Left renal cortex interstitium (tissue), 4 donors: ENCODE data around the gene GRK7. TPM values are rescaled to one million over a fixed set of nuclear protein-coding genes. Genes with fewer than 3 reads are reported as not detected.
"Not testable (repeated sequence)": the region's sequence is repeated elsewhere in the genome, so short reads cannot be mapped to it uniquely, and the experiment has no call there.

ENCODE experiments used
- DNase-seq, 4 donors: peaks; one replicate each; pipeline ENCODE4 v3.0.0-alpha.2; 2013; ENCODE audit warnings: low read depth in 4 of 4, low spot score in 2 of 4, missing footprints in 1 of 4
- polyA plus RNA-seq, 4 donors: library from polyadenylated mRNA; unstranded; fragments of 120-200 nt; gene quantifications; one replicate each; pipeline ENCODE4 v1.2.1, GENCODE V29; 2013; ENCODE audit not compliant: insufficient read length in 4 of 4

The GRK7 gene
- polyA plus RNA-seq, 4 donors = 0.08 to 0.18 (median 0.13) TPM; not detected in 1

DNA sequence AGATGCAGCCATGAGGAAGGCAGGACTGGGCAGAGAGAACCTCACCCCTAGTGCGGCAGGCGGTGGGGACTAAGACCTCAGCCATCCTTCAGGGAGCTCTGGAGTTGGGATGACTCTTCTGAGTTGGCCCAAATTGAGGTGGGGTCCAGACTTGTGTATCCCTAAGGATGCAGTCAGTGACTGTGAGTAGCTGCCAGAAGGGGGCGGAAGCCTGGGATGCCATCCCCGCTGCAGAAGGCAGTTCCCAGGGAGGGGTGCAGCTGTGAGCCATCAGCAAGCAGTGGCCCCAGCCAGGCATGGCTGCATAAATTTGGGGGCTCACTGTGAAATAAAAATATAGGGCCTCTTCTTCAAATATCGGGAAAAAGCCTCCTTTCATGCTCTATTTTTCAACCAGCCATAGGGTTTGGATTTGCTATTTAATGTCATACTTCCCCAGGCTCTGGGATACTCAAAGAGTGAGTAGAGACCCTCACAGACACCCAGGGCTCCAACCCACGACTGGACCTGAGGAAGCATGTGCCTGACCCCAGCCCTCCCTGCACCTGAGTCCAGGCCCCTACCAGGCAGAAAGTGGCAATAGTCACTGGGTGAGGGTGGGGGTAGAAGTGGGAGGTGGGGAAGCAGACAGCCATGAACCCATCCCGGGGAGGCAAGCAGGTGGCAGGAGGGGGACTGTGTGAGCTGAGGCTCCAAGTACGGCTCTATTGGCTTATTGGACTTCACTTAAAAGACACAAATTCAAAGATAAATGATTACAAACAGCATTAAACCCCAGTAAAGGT is 30.5 kb downstream of the GRK7 start:
- DNase-seq = no peak

DNA sequence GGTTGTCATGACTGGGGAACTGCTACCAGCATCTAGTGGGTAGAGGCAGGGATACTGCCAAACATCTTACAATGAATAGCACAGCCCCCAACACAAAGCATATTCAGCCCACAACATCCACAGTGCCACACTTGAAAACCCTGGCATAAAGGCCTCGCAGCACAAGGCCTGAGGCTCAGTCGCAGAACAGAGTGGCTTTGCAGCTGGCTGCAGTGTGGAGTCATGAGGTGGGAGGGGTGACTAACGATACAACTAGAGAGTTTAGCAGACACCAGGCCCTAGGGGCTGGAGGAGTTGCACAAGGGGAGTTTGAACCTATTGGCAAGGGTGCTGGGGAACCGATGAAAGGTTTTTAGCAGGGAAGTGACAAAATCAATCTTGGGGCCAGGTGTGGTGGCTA is 32.1 kb downstream of the GRK7 start:
- no peak for DNase-seq

DNA sequence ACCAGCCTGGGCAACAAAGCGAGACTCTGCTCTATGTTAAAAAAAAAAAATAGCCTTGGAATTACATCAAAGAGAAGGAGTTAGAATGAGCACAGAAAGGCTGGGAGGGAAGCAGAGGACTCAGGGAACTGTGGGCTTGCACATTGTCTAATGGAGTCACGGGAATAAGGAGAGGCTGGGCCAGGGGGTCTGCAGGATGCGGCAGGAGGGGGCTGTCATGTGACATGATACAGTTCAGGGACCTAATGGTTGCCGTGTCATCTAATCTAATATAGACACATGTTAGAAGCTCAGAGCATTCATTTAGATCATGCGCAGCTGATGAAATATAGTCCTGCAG is 32.5 kb downstream of the GRK7 start:
- no peak for DNase-seq

DNA sequence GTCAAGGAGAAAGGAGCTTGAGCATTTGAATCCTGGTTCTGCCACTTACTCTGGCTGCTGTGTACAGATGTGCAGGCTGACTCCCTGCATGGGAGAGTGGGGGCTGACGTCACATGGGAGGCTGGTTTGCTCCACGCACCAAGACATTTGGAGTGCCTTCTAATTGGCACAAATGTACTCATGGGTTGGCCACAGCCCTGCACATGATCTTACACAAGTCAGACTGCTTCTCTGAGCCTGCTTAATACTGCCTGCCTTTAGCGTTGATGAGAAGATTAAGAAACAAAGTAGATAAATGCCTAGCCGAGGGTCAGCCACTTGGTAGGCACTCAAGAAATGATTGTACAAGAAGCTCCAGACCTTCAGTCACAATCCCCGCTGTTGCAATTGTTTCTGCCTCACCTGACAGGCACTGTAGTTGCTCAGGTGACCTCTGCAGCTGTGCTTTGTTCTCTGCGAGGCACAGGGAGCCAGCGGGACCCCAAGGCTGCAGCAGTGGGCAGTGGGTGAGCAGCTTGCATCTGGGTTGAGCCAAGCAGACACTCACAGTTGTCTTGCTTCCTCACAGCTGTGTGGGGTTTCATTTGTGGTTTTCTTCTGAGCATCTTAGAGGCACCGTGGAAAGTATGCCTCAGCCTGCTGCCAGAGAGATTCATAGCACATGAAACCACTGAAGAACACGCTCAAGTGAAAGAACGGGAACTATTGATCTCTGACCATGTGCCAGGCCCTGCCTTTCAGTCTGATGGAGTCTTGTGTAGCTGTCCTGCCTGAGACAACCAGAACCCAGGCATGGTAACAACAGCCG is 33.1 kb downstream of the GRK7 start:
- DNase-seq = no peak

GRCh38 chr3:141796889-141797781 is 33.9 kb downstream of the GRK7 start:
- peak; percentile 52 to 74 (median 64) for DNase-seq

- DNase-seq = no peak
Observed at GRCh38 chr3:141797819-141798447, 34.7 kb downstream of the GRK7 start.

DNA sequence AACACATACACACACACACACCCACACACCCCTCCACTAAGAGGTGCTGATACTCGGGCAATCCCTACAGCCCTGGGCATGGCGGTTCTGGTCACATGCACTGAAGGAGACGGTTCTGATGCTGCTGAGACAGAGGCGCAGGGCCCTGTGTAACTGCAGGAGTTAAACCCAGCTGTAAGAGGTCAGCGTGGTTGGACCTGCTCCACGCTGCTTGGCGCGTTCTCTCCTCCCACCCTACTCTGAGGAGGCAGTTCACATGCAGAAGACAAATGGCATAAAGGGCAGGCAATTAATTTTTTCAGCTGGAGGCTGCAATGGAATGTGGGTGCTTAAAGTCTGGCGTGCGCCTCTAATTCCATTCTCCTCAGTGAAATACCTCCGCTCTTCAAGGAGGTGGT is 35.2 kb downstream of the GRK7 start:
- DNase-seq = peak in 1 of 4 donors; percentile 15

- DNase-seq = no peak
Observed at GRCh38 chr3:141802316-141803077, 39.3 kb downstream of the GRK7 start.

GRCh38 chr3:141803538-141803937 is 40.3 kb downstream of the GRK7 start:
- not testable (repeated sequence) for DNase-seq

GRCh38 chr3:141804447-141804777 is 41.2 kb downstream of the GRK7 start:
- DNase-seq = no peak

DNA sequence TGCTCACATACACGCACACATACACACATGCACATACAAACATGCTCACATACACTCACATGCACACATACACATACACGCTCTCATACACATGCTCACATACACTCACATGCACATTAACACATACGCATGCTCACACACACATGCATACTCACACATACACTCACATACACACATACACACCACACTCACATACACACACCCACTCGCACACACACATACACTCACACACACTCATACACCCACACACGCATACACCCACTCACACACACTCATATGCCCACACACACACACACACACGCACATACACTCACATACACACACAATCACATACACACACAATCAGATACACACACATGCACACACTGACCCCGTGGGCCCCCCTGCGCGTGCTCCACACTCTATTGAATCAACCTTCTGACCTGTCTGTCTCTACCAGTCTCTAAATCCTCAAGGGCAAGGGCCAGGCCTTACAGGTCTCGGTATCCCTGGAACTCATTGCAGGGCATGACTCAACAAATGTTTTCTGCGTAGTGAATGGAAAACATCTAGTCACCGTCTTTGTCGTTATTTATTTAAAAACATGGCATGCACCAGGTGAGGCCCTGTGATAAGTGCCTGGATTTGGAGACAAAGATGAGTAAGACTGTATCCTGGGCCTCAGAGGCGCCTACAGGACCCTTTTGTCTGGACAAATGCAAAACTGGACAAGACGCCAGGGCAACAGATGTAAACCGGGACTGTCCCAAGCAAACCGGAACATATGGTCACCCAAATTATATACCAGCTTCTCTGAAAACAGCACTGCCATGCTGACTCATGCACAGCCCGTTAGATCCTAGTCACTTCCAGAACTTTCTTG is 41.8 kb downstream of the GRK7 start:
- DNase-seq = no peak

GRCh38 chr3:141807277-141808033 is 44.2 kb downstream of the GRK7 start:
- DNase-seq = no peak

GRCh38 chr3:141808586-141808985 is 45.4 kb downstream of the GRK7 start:
- DNase-seq = no peak

DNA sequence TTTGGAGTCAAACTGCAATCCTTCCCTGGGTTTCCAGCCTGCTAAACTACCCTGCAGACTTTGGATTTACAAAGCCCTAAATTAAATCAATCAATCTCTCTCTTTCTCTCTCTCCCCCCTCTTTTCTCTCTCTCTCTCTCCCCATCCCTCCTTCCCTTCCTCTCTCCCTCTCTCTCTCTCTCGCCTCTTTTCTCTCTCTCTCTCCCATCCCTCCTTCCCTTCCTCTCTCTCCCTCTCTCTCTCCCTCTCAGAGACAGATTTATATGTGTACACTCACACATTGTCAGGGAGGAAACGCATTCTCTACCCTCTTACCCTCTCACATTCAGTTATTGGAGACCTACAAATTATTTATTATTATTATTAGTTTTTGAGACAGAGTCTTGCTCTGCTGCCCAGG is 47.0 kb downstream of the GRK7 start:
- DNase-seq = no peak

DNA sequence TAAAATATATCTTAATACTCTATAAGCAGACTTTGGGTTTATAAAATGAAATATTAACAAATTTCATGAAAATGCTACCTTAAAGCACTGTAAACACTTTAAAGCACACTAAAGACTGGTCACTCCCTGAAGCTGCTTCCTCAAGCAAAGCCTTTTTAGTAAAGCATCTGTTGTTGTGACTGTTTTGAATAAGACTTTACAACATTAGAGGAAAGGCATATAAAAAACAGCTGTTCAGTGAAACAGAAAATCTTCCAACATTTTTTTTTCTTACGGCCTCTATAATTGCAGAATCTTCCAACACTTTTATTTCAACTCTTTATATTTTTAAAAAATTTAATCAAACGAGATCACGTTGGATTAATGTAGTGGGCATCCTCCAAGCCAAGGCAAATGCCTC is 48.1 kb downstream of the GRK7 start:
- no peak for DNase-seq

DNA sequence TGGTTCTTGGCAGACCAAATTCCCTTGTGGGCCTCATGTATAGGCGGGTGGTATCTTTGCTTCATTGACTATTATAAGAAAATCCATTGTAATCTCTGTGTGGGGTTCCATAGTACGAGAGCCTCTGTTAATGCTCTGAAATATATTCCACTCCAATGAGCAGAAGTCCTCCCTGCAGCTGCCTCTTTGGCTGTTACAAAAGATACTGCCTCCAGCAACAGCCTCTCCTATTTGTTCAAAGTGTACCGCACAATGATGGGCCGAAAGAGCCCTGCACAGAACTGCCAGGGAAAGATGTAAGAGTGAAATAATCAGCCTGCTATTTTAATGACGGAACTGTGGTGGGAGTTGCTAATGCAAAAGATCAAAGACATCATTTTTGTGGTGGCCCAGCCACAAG is 48.9 kb downstream of the GRK7 start:
- DNase-seq = no peak

DNA sequence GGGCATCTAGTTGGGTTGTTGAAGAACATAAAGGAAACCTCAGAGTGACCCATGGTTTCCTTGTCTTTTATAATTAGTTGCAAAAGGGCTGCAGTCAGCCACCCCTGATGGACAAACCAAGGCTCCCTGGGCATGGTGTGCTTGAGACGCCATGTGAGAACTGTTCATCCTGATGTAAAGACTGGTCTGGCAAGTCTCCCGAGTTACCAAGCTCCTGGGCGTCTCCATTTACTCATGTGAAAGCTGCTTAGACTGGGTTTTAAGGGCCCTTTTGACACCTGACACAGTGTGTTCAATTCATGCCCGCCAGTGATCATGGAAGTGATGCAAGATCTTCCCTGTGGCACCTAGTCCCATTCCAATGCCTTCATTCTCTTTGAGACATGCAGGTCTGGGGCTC is 49.4 kb downstream of the GRK7 start:
- no peak for DNase-seq
